OCI-LY3 (cell line): Measurements from ENCODE around the gene MACROD2.
"Not testable (repeated sequence)": the region's sequence is repeated elsewhere in the genome, so short reads cannot be mapped to it uniquely, and the experiment has no call there.

Source experiments
- H2AFZ ChIP-seq: fragments of 200-600, 300-600 bp; shearing (Covaris generic); 2 replicates; pipeline ENCODE4 v1.6.0; 2014; ENCODE audit warnings: antibody characterized with exemption, low read depth, low read length
- H3K27ac ChIP-seq: fragments of 200-600, 300-600 bp; sonication (generic); 2 replicates; pipeline ENCODE4 v1.5.1; 2014; ENCODE audit warnings: mild to moderate bottlenecking, low read length, moderate library complexity, mixed read lengths
- H3K27me3 ChIP-seq: fragments of 200-600, 300-600 bp; sonication (generic); 2 replicates; pipeline ENCODE4 v1.6.1; 2014; ENCODE audit warnings: low read depth, low read length, mixed read lengths
- H3K36me3 ChIP-seq: fragments of 200-600, 300-600 bp; sonication (generic); replicated peaks from 2 replicates; pipeline ENCODE3; 2014; ENCODE audit warnings: low read depth, low read length, mixed read lengths
- H3K4me1 ChIP-seq: fragments of 300-600, 200-600 bp; sonication (generic); 2 replicates; pipeline ENCODE4 v1.6.1; 2014; ENCODE audit warnings: low read length, mixed read lengths
- H3K4me2 ChIP-seq: fragments of 200-600, 300-600 bp; sonication (generic); 2 replicates; pipeline ENCODE4 v1.6.1; 2014; ENCODE audit warnings: low read length, mixed read lengths
- H3K4me3 ChIP-seq: fragments of 300-600, 200-600 bp; sonication (generic); 2 replicates; pipeline ENCODE4 v1.5.1; 2014; ENCODE audit warnings: antibody characterized with exemption, mild to moderate bottlenecking, low read length, moderate library complexity
- H3K79me2 ChIP-seq: fragments of 300-600, 200-600 bp; shearing (Covaris generic); 2 replicates; pipeline ENCODE4 v1.6.1; 2014; ENCODE audit warnings: mild to moderate bottlenecking, low read length, mixed read lengths
- H3K9ac ChIP-seq: fragments of 300-600, 200-600 bp; shearing (Covaris generic); 2 replicates; pipeline ENCODE4 v1.6.0; 2014; ENCODE audit warnings: mild to moderate bottlenecking, low read length, moderate library complexity
- H3K9me3 ChIP-seq: fragments of 200-600, 300-600 bp; shearing (Covaris generic); 2 replicates; pipeline ENCODE4 v1.6.1; 2014; ENCODE audit warnings: low read length, mixed read lengths; ENCODE audit not compliant: insufficient read depth
- H4K20me1 ChIP-seq: fragments of 200-600, 300-600 bp; sonication (generic); 2 replicates; pipeline ENCODE4 v1.6.1; 2016; ENCODE audit warnings: low read length, mixed read lengths; ENCODE audit not compliant: insufficient read depth
- CTCF ChIP-seq: fragments of 200-600, 300-600 bp; sonication (generic); IDR thresholded peaks from 2 replicates; pipeline ENCODE4 v1.5.1; 2014; ENCODE audit warnings: antibody characterized with exemption, low read length, low read depth
- EZH2phosphoT487 ChIP-seq: fragments of 200-600 bp; shearing (Covaris generic); IDR thresholded peaks from 2 replicates; pipeline ENCODE4 v1.6.1; 2018; ENCODE audit warnings: antibody characterized with exemption, mixed run types, low read depth

MACROD2 gene

GRCh38 chr20:15195378-15195777 lies 1200.1 kb downstream of the MACROD2 start:
- no peak overlapping the region for H2AFZ ChIP-seq
- peaks cover 50% of the 10 kb centered on the region for H3K4me1 ChIP-seq
- TF ChIP-seq EZH2phosphoT487 (no peak), CTCF (no peak)
- 0 out of 2 replicates have a peak, but pooled peaks cover 3% of the 10 kb centered on the region for H3K9me3 ChIP-seq
- H3K27me3 ChIP-seq: no peaks in the 10 kb centered on the region
- peaks cover 2% of the 10 kb centered on the region for H3K36me3 ChIP-seq
- H3K9ac ChIP-seq: no peak overlapping the region
- H3K4me3 ChIP-seq: no peak overlapping the region
- no peak overlapping the region for H3K4me2 ChIP-seq
- no peak overlapping the region for H3K27ac ChIP-seq
- H3K79me2 ChIP-seq: no peaks in the 10 kb centered on the region
- H4K20me1 ChIP-seq: no peaks in the 10 kb centered on the region

- H3K4me3 ChIP-seq: peak overlapping the region; percentile 65
- TF ChIP-seq EZH2phosphoT487: no peak
- TF ChIP-seq CTCF: no peak
- 0 out of 2 replicates have a peak, but pooled peaks cover 3% of the 10 kb centered on the region for H3K9me3 ChIP-seq
Measured at GRCh38 chr20:15196547-15197255, 1201.4 kb downstream of the MACROD2 start.

GRCh38 chr20:15198017-15198416 lies 1202.7 kb downstream of the MACROD2 start:
- not testable (repeated sequence) for H3K4me3 ChIP-seq
- peak overlapping the region; percentile 96 for H3K27ac ChIP-seq

More at GRCh38 chr20:15196547-15197255, 1201.4 kb downstream of the MACROD2 start:
- H3K9ac ChIP-seq: peak overlapping the region; percentile 68
- H3K27me3 ChIP-seq: no peaks in the 10 kb centered on the region
- peak overlapping the region; percentile 83 for H3K4me2 ChIP-seq
- H3K27ac ChIP-seq: peak overlapping the region; percentile 96
- H2AFZ ChIP-seq: peak overlapping the region; percentile 86
- peaks cover 63% of the 10 kb centered on the region for H3K4me1 ChIP-seq
- peaks cover 2% of the 10 kb centered on the region for H3K36me3 ChIP-seq
- H3K79me2 ChIP-seq: no peaks in the 10 kb centered on the region
- H4K20me1 ChIP-seq: no peaks in the 10 kb centered on the region

GRCh38 chr20:15199698-15200097 lies 1204.4 kb downstream of the MACROD2 start:
- peak overlapping the region; percentile 10 for H3K4me3 ChIP-seq
- peak overlapping the region; percentile 49 for H3K9ac ChIP-seq
- peaks cover 8% of the 10 kb centered on the region for H3K36me3 ChIP-seq
- H3K79me2 ChIP-seq: no peaks in the 10 kb centered on the region
- TF ChIP-seq EZH2phosphoT487 (no peak), CTCF (no peak)
- H3K27me3 ChIP-seq: no peaks in the 10 kb centered on the region
- peak overlapping the region; percentile 85 for H3K27ac ChIP-seq
- peaks cover 63% of the 10 kb centered on the region for H3K4me1 ChIP-seq
- no peak overlapping the region for H2AFZ ChIP-seq
- peaks cover 11% of the 10 kb centered on the region; the same call in 1 of the 2 replicates for H3K9me3 ChIP-seq
- no peaks in the 10 kb centered on the region for H4K20me1 ChIP-seq
- H3K4me2 ChIP-seq: peak overlapping the region; percentile 63

More at GRCh38 chr20:15198017-15198416, 1202.7 kb downstream of the MACROD2 start:
- not testable (repeated sequence) for H4K20me1 ChIP-seq, H2AFZ ChIP-seq, H3K27me3 ChIP-seq, H3K36me3 ChIP-seq, H3K79me2 ChIP-seq, H3K9ac ChIP-seq, H3K4me2 ChIP-seq
- Histone ChIP-seq H3K9me3 (peaks cover 11% of the 10 kb centered on the region; the same call in 1 of the 2 replicates), H3K4me1 (peaks cover 63% of the 10 kb centered on the region)
